HepG2 (cell line): ENCODE results near the gene CPEB4. TPM values are rescaled to one million over a fixed set of nuclear protein-coding genes. Genes with fewer than 3 reads are reported as not detected.

ENCODE experiments used
- RXRA ChIP-seq: sonication (generic); formaldehyde crosslinking; IDR thresholded peaks from 2 replicates; pipeline ENCODE4 v1.5.1; 2020; ENCODE audit warnings: missing genetic modification reagents
- THYN1 ChIP-seq: sonication (generic); formaldehyde crosslinking; IDR thresholded peaks from 2 replicates; pipeline ENCODE4 v1.8.1; 2023; ENCODE audit warnings: low read depth, mild to moderate bottlenecking, moderate library complexity, missing genetic modification reagents, borderline replicate concordance
- ZNF256 ChIP-seq: sonication (generic); formaldehyde crosslinking; conservative IDR thresholded peaks from 2 replicates; pipeline ENCODE4 v1.4.0; 2020; ENCODE audit warnings: missing genetic modification reagents
- ZNF512B ChIP-seq: sonication (generic); formaldehyde crosslinking; IDR thresholded peaks from 2 replicates; pipeline ENCODE4 v1.5.1; 2020; ENCODE audit warnings: missing genetic modification reagents, mild to moderate bottlenecking, borderline replicate concordance
- ZSCAN20 ChIP-seq: sonication (generic); formaldehyde crosslinking; IDR thresholded peaks from 2 replicates; pipeline ENCODE4 v1.4.0; 2020; ENCODE audit warnings: missing genetic modification reagents, mild to moderate bottlenecking, borderline replicate concordance
- polyA plus RNA-seq, 8 experiments: library from polyadenylated mRNA; depleted of rRNA in 3 of 8; stranded (reverse) in 7 of 8; unstranded in 1 of 8; fragments of >200 nt; fragmentation: Illumina TruSeq in 4 of 8; extraction: Trizol in 4 of 8; gene quantifications; 2 replicates each; pipeline versions ENCODE4 v1.2.1 to v1.2.3, GENCODE V29; 2011 to 2016; ENCODE audit warnings: low read depth in 4 of 8, missing spikeins in 1 of 8, mixed read lengths in 1 of 8; ENCODE audit not compliant: insufficient read depth in 1 of 8
- total RNA-seq, 5 experiments: library from RNA; depleted of rRNA; stranded (reverse); fragments of >200 nt; fragmentation: Illumina TruSeq; extraction: Trizol; gene quantifications; 2 replicates each; pipeline ENCODE4 v1.2.3, GENCODE V29; 2016; ENCODE audit warnings: low read depth in 1 of 5
- TF ChIP-seq, protein P1 (sequence below): sonication (generic); formaldehyde crosslinking; IDR thresholded peaks from 2 replicates; pipeline ENCODE4 v1.5.0; 2020; ENCODE audit warnings: mild to moderate bottlenecking, low read depth, missing genetic modification reagents, borderline replicate concordance
- TF ChIP-seq, protein P2 (sequence below): sonication (generic); formaldehyde crosslinking; IDR thresholded peaks from 2 replicates; pipeline ENCODE4 v1.4.0; 2020; ENCODE audit warnings: mild to moderate bottlenecking, missing genetic modification reagents
- TF ChIP-seq, protein P3 (sequence below): sonication (generic); formaldehyde crosslinking; IDR thresholded peaks from 2 replicates; pipeline ENCODE4 v1.5.1; 2020; ENCODE audit warnings: mild to moderate bottlenecking, missing genetic modification reagents, moderate library complexity
- TF ChIP-seq, protein P4 (sequence below): IDR thresholded peaks from 2 replicates; pipeline ENCODE4 v1.4.0; 2020; ENCODE audit warnings: mild to moderate bottlenecking, missing genetic modification reagents

CPEB4 gene
- total and polyA plus RNA-seq, 2 of the 13 experiments (the other 11 are each of a cell fraction or from before 2014, with no cell fraction given) = 7.7 to 26.7 TPM

DNA sequence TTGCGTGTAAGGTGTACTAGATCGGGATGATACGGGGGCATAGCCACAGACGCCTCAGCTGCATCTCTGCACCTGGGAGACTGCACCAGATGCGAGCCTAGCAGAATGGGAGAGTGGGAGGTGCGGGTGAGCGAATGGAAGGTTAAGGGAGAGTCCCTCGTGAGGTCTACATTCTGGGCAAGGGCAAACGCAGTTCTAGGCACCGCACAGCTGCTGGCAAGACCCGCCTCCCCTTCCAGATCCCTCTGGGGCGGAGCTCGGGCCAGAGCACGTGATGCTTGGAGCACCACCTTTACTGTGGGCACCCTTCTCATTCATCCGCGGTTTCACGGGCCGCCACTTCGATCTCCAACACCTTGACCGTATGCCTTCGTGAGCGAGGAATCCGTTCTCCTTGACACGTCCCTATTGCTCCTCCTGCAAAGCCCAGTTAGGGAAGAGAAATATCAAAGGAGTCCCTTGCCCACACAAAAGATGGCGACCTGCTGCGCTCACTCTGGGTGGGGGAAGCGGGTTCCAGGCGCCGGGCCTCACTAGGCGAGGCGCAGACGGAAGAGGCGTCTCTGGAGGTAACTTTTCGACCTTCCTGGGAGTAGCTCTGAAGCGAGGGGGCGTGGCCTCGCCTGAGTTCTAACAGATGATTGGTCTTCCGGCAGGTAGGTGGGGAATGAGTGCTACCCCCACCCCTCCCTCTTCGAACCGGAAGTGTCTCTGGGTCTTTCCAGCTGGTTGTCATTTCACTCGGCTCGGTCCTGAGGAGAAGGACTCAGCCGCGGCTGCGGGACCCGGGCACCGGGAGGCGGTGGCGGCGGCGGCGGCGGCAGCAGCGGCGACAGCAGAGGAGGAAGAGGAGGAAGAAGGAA, at the start of gene CPEB4 (continued):
- TF ChIP-seq, protein P1, sequence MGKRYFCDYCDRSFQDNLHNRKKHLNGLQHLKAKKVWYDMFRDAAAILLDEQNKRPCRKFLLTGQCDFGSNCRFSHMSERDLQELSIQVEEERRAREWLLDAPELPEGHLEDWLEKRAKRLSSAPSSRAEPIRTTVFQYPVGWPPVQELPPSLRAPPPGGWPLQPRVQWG (CRISPR knock-in tag) = no peak
- TF ChIP-seq ZNF512B = no peak
- TF ChIP-seq, protein P2, sequence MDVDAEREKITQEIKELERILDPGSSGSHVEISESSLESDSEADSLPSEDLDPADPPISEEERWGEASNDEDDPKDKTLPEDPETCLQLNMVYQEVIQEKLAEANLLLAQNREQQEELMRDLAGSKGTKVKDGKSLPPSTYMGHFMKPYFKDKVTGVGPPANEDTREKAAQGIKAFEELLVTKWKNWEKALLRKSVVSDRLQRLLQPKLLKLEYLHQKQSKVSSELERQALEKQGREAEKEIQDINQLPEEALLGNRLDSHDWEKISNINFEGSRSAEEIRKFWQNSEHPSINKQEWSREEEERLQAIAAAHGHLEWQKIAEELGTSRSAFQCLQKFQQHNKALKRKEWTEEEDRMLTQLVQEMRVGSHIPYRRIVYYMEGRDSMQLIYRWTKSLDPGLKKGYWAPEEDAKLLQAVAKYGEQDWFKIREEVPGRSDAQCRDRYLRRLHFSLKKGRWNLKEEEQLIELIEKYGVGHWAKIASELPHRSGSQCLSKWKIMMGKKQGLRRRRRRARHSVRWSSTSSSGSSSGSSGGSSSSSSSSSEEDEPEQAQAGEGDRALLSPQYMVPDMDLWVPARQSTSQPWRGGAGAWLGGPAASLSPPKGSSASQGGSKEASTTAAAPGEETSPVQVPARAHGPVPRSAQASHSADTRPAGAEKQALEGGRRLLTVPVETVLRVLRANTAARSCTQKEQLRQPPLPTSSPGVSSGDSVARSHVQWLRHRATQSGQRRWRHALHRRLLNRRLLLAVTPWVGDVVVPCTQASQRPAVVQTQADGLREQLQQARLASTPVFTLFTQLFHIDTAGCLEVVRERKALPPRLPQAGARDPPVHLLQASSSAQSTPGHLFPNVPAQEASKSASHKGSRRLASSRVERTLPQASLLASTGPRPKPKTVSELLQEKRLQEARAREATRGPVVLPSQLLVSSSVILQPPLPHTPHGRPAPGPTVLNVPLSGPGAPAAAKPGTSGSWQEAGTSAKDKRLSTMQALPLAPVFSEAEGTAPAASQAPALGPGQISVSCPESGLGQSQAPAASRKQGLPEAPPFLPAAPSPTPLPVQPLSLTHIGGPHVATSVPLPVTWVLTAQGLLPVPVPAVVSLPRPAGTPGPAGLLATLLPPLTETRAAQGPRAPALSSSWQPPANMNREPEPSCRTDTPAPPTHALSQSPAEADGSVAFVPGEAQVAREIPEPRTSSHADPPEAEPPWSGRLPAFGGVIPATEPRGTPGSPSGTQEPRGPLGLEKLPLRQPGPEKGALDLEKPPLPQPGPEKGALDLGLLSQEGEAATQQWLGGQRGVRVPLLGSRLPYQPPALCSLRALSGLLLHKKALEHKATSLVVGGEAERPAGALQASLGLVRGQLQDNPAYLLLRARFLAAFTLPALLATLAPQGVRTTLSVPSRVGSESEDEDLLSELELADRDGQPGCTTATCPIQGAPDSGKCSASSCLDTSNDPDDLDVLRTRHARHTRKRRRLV (CRISPR knock-in tag) = no peak
- TF ChIP-seq, protein P3, sequence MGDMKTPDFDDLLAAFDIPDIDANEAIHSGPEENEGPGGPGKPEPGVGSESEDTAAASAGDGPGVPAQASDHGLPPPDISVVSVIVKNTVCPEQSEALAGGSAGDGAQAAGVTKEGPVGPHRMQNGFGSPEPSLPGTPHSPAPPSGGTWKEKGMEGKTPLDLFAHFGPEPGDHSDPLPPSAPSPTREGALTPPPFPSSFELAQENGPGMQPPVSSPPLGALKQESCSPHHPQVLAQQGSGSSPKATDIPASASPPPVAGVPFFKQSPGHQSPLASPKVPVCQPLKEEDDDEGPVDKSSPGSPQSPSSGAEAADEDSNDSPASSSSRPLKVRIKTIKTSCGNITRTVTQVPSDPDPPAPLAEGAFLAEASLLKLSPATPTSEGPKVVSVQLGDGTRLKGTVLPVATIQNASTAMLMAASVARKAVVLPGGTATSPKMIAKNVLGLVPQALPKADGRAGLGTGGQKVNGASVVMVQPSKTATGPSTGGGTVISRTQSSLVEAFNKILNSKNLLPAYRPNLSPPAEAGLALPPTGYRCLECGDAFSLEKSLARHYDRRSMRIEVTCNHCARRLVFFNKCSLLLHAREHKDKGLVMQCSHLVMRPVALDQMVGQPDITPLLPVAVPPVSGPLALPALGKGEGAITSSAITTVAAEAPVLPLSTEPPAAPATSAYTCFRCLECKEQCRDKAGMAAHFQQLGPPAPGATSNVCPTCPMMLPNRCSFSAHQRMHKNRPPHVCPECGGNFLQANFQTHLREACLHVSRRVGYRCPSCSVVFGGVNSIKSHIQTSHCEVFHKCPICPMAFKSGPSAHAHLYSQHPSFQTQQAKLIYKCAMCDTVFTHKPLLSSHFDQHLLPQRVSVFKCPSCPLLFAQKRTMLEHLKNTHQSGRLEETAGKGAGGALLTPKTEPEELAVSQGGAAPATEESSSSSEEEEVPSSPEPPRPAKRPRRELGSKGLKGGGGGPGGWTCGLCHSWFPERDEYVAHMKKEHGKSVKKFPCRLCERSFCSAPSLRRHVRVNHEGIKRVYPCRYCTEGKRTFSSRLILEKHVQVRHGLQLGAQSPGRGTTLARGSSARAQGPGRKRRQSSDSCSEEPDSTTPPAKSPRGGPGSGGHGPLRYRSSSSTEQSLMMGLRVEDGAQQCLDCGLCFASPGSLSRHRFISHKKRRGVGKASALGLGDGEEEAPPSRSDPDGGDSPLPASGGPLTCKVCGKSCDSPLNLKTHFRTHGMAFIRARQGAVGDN = peak; percentile 89
- TF ChIP-seq THYN1 (CRISPR knock-in tag) = no peak
- no peak for TF ChIP-seq ZSCAN20 (CRISPR knock-in tag)
- no peak for TF ChIP-seq RXRA (CRISPR knock-in tag)
- TF ChIP-seq ZNF256 (CRISPR knock-in tag) = no peak
- TF ChIP-seq, protein P4, sequence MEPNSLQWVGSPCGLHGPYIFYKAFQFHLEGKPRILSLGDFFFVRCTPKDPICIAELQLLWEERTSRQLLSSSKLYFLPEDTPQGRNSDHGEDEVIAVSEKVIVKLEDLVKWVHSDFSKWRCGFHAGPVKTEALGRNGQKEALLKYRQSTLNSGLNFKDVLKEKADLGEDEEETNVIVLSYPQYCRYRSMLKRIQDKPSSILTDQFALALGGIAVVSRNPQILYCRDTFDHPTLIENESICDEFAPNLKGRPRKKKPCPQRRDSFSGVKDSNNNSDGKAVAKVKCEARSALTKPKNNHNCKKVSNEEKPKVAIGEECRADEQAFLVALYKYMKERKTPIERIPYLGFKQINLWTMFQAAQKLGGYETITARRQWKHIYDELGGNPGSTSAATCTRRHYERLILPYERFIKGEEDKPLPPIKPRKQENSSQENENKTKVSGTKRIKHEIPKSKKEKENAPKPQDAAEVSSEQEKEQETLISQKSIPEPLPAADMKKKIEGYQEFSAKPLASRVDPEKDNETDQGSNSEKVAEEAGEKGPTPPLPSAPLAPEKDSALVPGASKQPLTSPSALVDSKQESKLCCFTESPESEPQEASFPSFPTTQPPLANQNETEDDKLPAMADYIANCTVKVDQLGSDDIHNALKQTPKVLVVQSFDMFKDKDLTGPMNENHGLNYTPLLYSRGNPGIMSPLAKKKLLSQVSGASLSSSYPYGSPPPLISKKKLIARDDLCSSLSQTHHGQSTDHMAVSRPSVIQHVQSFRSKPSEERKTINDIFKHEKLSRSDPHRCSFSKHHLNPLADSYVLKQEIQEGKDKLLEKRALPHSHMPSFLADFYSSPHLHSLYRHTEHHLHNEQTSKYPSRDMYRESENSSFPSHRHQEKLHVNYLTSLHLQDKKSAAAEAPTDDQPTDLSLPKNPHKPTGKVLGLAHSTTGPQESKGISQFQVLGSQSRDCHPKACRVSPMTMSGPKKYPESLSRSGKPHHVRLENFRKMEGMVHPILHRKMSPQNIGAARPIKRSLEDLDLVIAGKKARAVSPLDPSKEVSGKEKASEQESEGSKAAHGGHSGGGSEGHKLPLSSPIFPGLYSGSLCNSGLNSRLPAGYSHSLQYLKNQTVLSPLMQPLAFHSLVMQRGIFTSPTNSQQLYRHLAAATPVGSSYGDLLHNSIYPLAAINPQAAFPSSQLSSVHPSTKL (CRISPR knock-in tag) = peak; percentile 12; the same call in 1 of the 2 replicates
